Measurements from ENCODE around the gene SETD5. TPM values are rescaled to one million over a fixed set of nuclear protein-coding genes. Genes with fewer than 3 reads are reported as not detected.

SETD5 gene
- total and polyA plus RNA-seq, 2 experiments from 2014 or later = 143 to 172 TPM

- Histone ChIP-seq H3K9me2 (ENCODE audit: insufficient read depth) (no peaks in the 10 kb centered on the region), H3F3A (replicated peaks; ENCODE audit: low read depth) (no peaks in the 10 kb centered on the region), H3K4me2 (no peak overlapping the region), H4K20me1 (replicated peaks; ENCODE audit: insufficient read depth) (peaks cover 4% of the 10 kb centered on the region; the same call in 1 of the 2 replicates), H3K4me1 (ENCODE audit: insufficient read depth) (0 out of 2 replicates have a peak, but pooled peaks cover under 1% of the 10 kb centered on the region), H3K36me3 (ENCODE audit: insufficient read depth) (no peaks in the 10 kb centered on the region), H2AFZ (no peak overlapping the region), H3K79me2 (replicated peaks; ENCODE audit: insufficient read depth) (no peaks in the 10 kb centered on the region), H3K4me3 (no peak overlapping the region), H3K27me3 (ENCODE audit: insufficient read depth) (peaks cover 20% of the 10 kb centered on the region), H3K27ac (ENCODE audit: low read depth) (no peak overlapping the region)
- DNase-seq (ENCODE audit: low spot score) (no peak), ATAC-seq (no peak)
- H3K4me1 Mint-ChIP-seq = no peaks in the 10 kb centered on the region
- peaks cover 3% of the 10 kb centered on the region for H3K27me3 Mint-ChIP-seq (ENCODE audit: insufficient read depth, low read depth, poor library complexity)
- peaks cover 7% of the 10 kb centered on the region; the same call in 2 of the 3 replicates for H3K9me3 Mint-ChIP-seq
- H3K27ac Mint-ChIP-seq = no peak overlapping the region
- H3K36me3 Mint-ChIP-seq (ENCODE audit: low read depth) = peaks cover under 1% of the 10 kb centered on the region; the same call in 2 of the 3 replicates
- no peak overlapping the region for H3K4me3 Mint-ChIP-seq
- TF ChIP-seq CTCF (conservative IDR thresholded peaks at IDR 0.05; ENCODE audit: low read depth in 2 of 2) (no peak), ZNF331 (CRISPR knock-in tag; IDR thresholded peaks at IDR 0.05; ENCODE audit: low read depth) (no peak), EZH2phosphoT487 (IDR thresholded peaks at IDR 0.05; ENCODE audit: unreplicated experiment) (no peak), ETS1 (IDR thresholded peaks at IDR 0.05) (no peak), STAT1 (IDR thresholded peaks at IDR 0.05; ENCODE audit: unreplicated experiment) (no peak), EZH2 (IDR thresholded peaks at IDR 0.05; ENCODE audit: low read depth, unreplicated experiment) (no peak), REST (IDR thresholded peaks at IDR 0.05; ENCODE audit: unreplicated experiment) (no peak), ZNF462 (CRISPR knock-in tag; IDR thresholded peaks at IDR 0.05) (no peak), NANOG (IDR thresholded peaks at IDR 0.05; ENCODE audit: borderline replicate concordance) (no peak), ZNF114 (CRISPR knock-in tag; IDR thresholded peaks at IDR 0.05) (no peak), POLR2AphosphoS5 (IDR thresholded peaks at IDR 0.05; ENCODE audit: low read depth) (no peak), CREB1 (CRISPR knock-in tag; IDR thresholded peaks at IDR 0.05; ENCODE audit: low read depth) (no peak), JUNB (IDR thresholded peaks at IDR 0.05; ENCODE audit: unreplicated experiment) (no peak)
These were observed 116.9 kb downstream of the SETD5 start for GRCh38 chr3:9514306-9514705.

All from GM23338 (cell line).